ENCODE data around the gene LRRC74A. TPM values are rescaled to one million over a fixed set of nuclear protein-coding genes. Genes with fewer than 3 reads are reported as not detected.
"Not testable (repeated sequence)": the region's sequence is repeated elsewhere in the genome, so short reads cannot be mapped to it uniquely, and the experiment has no call there.

LRRC74A gene
- polyA plus RNA-seq, 6 donors from 2014 or later = not detected

- peaks cover 14 to 28% (median 18%) of the 10 kb centered on the region in 3 donors for H3K4me1 Mint-ChIP-seq
- DNase-seq = no peak
- H3K9me3 Mint-ChIP-seq = peaks cover 0 to 6% (median 2%) of the 10 kb centered on the region in 7 donors
- no peak for ATAC-seq (ENCODE audit: low read depth in 2 of 2)
- no peaks in the 10 kb centered on the region for H3K27me3 Mint-ChIP-seq
- peaks cover 0 to 5% of the 10 kb centered on the region in 2 donors for H3K36me3 Mint-ChIP-seq
- no peak overlapping the region for H3K4me3 Mint-ChIP-seq
- H3K27ac Mint-ChIP-seq = peak overlapping the region in 4 of 6 donors; percentile 9 to 86 (median 70)
These were observed 85.3 kb downstream of the LRRC74A start for GRCh38 chr14:76911473-76911872.

DNA sequence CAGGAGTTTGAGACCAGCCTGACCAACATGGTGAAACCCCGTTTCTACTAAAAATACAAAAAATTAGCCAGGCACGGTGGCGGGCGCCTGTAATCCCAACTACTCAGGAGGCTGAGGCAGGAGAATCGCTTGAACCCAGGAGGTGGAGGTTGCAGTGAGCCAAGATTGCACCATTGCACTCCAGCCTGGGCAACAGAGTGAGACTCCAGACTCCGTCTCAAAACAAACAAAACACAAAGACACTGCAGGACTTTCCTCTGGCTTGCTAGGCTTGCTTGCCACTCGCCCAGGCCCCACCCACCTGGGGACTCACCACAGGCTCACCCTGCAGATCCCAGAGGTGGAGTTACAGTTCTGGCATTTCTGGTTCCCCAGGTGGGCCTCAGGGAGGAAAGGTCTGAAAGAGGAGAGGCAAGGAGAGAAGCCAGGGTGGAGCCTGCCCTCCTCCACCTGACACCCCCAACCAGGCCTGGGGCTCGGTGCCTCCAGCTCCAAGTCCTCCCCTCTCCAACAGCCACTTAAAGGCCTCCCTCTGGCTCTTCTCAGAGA lies 88.4 kb downstream of the LRRC74A start:
- peaks cover 0 to 18% (median 0%) of the 10 kb centered on the region in 3 donors for H3K27me3 Mint-ChIP-seq
- peaks cover 9 to 31% (median 26%) of the 10 kb centered on the region in 3 donors for H3K4me1 Mint-ChIP-seq
- peak overlapping the region in 1 of 6 donors; percentile 77 for H3K27ac Mint-ChIP-seq
- not testable (repeated sequence) for H3K4me3 Mint-ChIP-seq; H3K36me3 Mint-ChIP-seq; ATAC-seq (ENCODE audit: low read depth in 2 of 2); DNase-seq; H3K9me3 Mint-ChIP-seq

DNA sequence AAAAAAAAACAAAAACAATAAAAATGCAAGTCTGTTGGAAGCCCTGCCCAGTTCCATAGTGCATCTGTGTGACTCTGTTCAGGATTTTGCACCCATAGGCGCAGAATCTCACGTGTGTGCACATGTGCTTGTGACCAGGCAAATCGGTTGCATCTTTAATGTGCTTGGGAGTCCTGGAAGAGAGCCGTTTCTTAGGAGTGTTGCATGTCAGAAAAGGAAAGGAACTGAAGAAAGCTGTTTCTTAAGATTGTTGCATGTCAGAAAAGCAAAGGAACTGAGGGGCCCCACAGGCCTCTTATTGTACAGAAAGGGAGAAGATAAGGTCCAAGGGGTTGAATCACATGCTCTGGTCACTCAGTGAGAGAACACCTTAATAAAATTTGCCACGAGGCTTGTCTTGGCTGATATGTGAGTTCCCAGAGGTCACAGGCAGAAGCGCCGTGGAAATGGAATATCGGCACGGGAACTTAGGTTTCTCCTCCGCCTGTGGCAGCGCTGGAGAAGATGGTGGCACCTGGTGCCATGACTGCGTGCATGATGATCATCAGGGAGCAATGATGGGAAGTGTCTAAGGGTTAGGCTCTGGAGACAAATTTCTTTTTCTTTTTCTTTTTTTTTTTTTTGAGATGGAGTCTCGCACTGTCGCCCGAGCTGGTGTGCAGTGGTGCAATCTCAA lies 90.0 kb downstream of the LRRC74A start:
- peaks cover 9 to 32% (median 15%) of the 10 kb centered on the region in 3 donors for H3K27me3 Mint-ChIP-seq
- no peaks in the 10 kb centered on the region for H3K9me3 Mint-ChIP-seq
- no peak for DNase-seq
- H3K27ac Mint-ChIP-seq = peak overlapping the region in 1 of 6 donors; percentile 47
- ATAC-seq (ENCODE audit: low read depth in 2 of 2) = no peak
- H3K4me3 Mint-ChIP-seq = no peak overlapping the region
- no peaks in the 10 kb centered on the region for H3K36me3 Mint-ChIP-seq
- peaks cover 15 to 43% (median 34%) of the 10 kb centered on the region in 3 donors for H3K4me1 Mint-ChIP-seq

DNA sequence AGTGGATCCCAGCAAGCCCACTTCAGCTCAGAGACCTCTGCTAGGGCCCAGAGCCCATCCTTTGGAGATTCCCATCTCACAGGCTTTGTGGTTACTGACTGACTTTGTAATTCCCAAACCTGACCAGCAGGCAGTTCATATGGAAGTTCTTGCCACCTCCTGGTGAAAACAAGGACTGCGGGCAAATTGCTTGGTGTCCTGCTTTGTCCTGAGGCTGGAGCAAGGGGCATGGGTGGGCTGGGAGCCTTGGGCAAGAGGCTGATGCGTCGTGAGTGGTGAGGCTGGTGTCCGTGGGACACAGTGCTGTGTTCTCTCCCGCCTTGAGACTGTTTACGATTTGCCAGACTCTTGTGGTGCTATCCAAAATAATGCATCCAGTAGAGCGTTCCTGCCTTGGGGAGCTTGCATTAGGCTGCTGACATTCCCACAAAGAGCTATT lies 91.0 kb downstream of the LRRC74A start:
- Mint-ChIP-seq H3K27ac (no peak overlapping the region), H3K4me3 (no peak overlapping the region), H3K4me1 (peaks cover 19 to 40% (median 34%) of the 10 kb centered on the region in 3 donors), H3K9me3 (no peaks in the 10 kb centered on the region), H3K36me3 (no peaks in the 10 kb centered on the region), H3K27me3 (peaks cover 15 to 42% (median 25%) of the 10 kb centered on the region in 3 donors)
- DNase-seq (no peak), ATAC-seq (ENCODE audit: low read depth in 2 of 2) (no peak)

GRCh38 chr14:76917745-76918255 lies 91.6 kb downstream of the LRRC74A start:
- peak overlapping the region in 1 of 8 donors; percentile 32 for H3K4me3 Mint-ChIP-seq

DNA sequence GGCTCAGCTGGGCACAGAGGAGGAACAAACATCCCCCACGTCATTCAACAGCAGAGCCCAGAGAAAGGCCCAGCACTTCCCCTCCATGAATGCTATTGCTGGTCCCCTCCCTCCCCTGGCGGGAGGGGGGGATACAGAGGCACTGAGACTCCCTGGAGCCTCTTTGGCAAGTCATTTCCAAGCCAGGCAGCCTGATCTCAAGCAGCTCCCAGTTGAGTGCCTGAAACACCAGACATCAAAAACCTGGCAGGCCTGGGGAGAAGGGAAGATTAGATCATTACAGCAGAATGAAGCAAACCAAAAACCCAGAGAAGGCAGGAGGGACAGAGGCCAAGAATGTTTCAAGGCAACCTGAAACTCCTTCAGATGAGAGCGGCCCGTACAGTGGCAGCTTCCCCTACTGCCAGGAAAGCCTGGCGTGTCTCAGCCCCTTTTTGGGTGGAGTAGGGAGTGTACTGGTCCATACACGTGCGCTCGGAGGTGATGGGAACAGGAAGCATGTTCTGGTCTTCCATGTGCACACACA lies 92.1 kb downstream of the LRRC74A start:
- Mint-ChIP-seq H3K9me3 (no peaks in the 10 kb centered on the region), H3K27me3 (peaks cover 15 to 53% (median 36%) of the 10 kb centered on the region in 3 donors), H3K4me1 (peaks cover 25 to 34% (median 29%) of the 10 kb centered on the region in 3 donors), H3K27ac (peak overlapping the region in 3 of 6 donors; percentile 56 to 66 (median 66)), H3K4me3 (peak overlapping the region in 1 of 8 donors; percentile 10), H3K36me3 (no peaks in the 10 kb centered on the region)
- ATAC-seq (ENCODE audit: low read depth in 2 of 2) (peak; percentile 52 to 71), DNase-seq (peak; percentile 37)

More at GRCh38 chr14:76917745-76918255, 91.6 kb downstream of the LRRC74A start:
- peaks cover 15 to 48% (median 31%) of the 10 kb centered on the region in 3 donors for H3K27me3 Mint-ChIP-seq
- no peaks in the 10 kb centered on the region for H3K9me3 Mint-ChIP-seq
- H3K4me1 Mint-ChIP-seq = peaks cover 23 to 40% (median 34%) of the 10 kb centered on the region in 3 donors
- no peaks in the 10 kb centered on the region for H3K36me3 Mint-ChIP-seq
- ATAC-seq (ENCODE audit: low read depth in 2 of 2) (no peak), DNase-seq (no peak)
- peak overlapping the region in 3 of 6 donors; percentile 16 to 78 (median 56) for H3K27ac Mint-ChIP-seq

DNA sequence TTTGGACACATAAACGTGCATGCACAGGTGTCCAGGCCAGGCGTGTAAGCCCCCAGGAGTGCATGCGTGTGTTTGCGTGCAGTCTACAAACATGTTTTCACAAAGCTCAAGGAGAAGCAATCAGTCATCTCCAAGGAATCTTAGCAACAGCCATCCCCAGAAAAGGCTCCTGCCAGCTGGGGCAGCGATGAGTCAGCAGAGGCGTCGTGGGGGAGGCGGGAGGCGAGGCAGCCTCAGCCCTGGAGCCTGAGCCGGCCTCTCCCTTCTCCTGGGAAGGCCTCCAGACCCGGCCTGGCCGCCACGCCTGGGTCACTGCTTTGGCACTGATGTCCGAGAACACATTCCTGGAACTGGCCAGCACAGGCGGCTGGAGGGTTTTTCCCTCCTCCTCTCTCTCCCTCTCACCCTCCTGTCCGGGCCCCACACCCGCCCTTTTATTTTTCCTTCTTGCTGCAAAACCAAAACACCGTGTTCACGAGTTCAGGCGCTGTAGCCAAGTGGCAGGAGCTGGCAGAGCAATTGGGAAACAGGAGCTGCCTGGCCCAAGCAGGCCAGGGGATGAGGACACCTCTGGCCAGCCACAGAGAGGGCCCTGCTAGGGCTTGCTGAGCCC lies 92.7 kb downstream of the LRRC74A start:
- Mint-ChIP-seq H3K27ac (no peak overlapping the region), H3K36me3 (no peaks in the 10 kb centered on the region), H3K4me1 (peaks cover 25 to 30% (median 25%) of the 10 kb centered on the region in 3 donors), H3K9me3 (no peaks in the 10 kb centered on the region), H3K4me3 (peak overlapping the region in 2 of 8 donors; percentile 2 to 10), H3K27me3 (peaks cover 20 to 57% (median 36%) of the 10 kb centered on the region in 3 donors)
- DNase-seq (no peak), ATAC-seq (ENCODE audit: low read depth in 2 of 2) (no peak)

Other genes with a start within 250 kb of the LRRC74A start
- gene VASH1, start 64.9 kb upstream of the LRRC74A start, polyA plus RNA-seq (ENCODE audit: low read depth in 6 of 6) = under 1 TPM in 5 of 6 donors, not detected in 1; 0.05 to 0.61 (median 0.39) TPM
- 10 to 100 TPM; 19.6 to 30.1 (median 21.7) TPM for gene ANGEL1, start 13.5 kb upstream of the LRRC74A start, polyA plus RNA-seq (ENCODE audit: low read depth in 6 of 6)
- gene IRF2BPL, start 202.3 kb downstream of the LRRC74A start, polyA plus RNA-seq (ENCODE audit: low read depth in 6 of 6) = 1 to 10 TPM; 1.7 to 4.6 (median 3.2) TPM